HCT116 (cell line): ENCODE results near the gene PIEZO2.

Source experiments
- CEBPB ChIP-seq: IDR thresholded peaks from 2 replicates; pipeline ENCODE4 v1.6.1; 2012; ENCODE audit warnings: low read depth
- CTCF ChIP-seq, 3 experiments: fragments of 200-600 bp in 1 of 3; sonication (generic) in 1 of 3; IDR thresholded peaks in 2 of 3; conservative IDR thresholded peaks in 1 of 3; 2 replicates each; pipeline ENCODE4 v1.5.1; 2012 to 2017; ENCODE audit warnings: low read depth in 2 of 3, low read length in 2 of 3, antibody characterized with exemption in 1 of 3, borderline replicate concordance in 1 of 3, control low read depth in 1 of 3, mild to moderate bottlenecking in 1 of 3, mixed read lengths in 1 of 3, mixed run types in 1 of 3, moderate library complexity in 1 of 3; ENCODE audit not compliant: insufficient read depth in 1 of 3
- SP1 ChIP-seq: IDR thresholded peaks from 2 replicates; pipeline ENCODE4 v1.6.1; 2012; ENCODE audit warnings: low read depth

DNA sequence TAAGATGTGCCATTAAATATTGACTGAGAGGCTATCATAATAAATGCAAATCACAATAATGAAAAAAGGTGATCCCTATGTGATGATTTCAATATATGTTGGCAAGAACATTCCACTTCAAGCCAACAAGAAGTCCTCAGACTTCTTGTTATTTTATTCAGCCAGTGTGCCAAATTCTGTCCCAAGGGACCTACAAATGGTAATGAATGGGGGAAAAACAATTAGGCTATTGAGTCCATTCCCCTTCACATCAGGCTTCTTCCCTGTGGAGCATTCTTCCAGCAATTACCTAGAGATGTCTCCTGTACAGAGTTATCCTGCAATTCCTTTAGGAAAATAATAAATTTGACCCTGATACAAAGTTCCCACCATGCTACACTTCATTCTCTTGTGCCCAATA, 144.4 kb downstream of the PIEZO2 start:
- TF ChIP-seq CEBPB = no peak
- TF ChIP-seq SP1 = no peak
- no peak for TF ChIP-seq CTCF (IDR thresholded peaks at IDR 0.05 in 2 of 3, conservative IDR thresholded peaks at IDR 0.05 in 1 of 3; ENCODE audit: borderline replicate concordance in 1 of 3, insufficient read depth in 1 of 3, low read depth in 2 of 3, low read length in 2 of 3)
